K562 (cell line): Measurements from ENCODE around the gene LEPR. TPM values are rescaled to one million over a fixed set of nuclear protein-coding genes. Genes with fewer than 3 reads are reported as not detected.
A peak's percentile ranks its signal among the peaks of the same experiment; 100 is the strongest.

ENCODE experiments used
- BACH1 ChIP-seq: fragments of 200-800 bp; sonication (Bioruptor generic); IDR thresholded peaks from 2 replicates; pipeline ENCODE4 v1.6.1; 2016; ENCODE audit warnings: missing genetic modification characterization, missing compliant biosample characterization
- BRF1 ChIP-seq: IDR thresholded peaks from 3 replicates; pipeline ENCODE4 v1.6.1; 2011; ENCODE audit warnings: borderline replicate concordance, mild to moderate bottlenecking; ENCODE audit not compliant: insufficient read length; ENCODE audit errors: extremely low read depth
- CEBPG ChIP-seq, 3 experiments: fragments of 200-800 bp in 1 of 3; sonication (Bioruptor generic) in 1 of 3; sonication (generic) in 1 of 3; formaldehyde crosslinking in 1 of 3; IDR thresholded peaks in 2 of 3; conservative IDR thresholded peaks in 1 of 3; 2 replicates each; pipeline versions ENCODE4 v1.6.1 to v1.8.0; 2016 to 2022; ENCODE audit warnings: missing compliant biosample characterization in 2 of 3, missing genetic modification characterization in 2 of 3, mild to moderate bottlenecking in 1 of 3, missing genetic modification reagents in 1 of 3
- CREM ChIP-seq: IDR thresholded peaks from 2 replicates; pipeline ENCODE4 v1.6.1; 2014; ENCODE audit warnings: antibody characterized with exemption, low read depth
- HLTF ChIP-seq: fragments of 450-650 bp; IDR thresholded peaks from 2 replicates; pipeline ENCODE4 v1.6.1; 2016
- HNRNPH1 ChIP-seq: fragments of 200-400 bp; formaldehyde crosslinking; optimal IDR thresholded peaks from 2 replicates; pipeline ENCODE3; 2017; ENCODE audit warnings: low read depth, mild to moderate bottlenecking, low read length, moderate library complexity
- RAD21 ChIP-seq, 2 experiments: fragments of 250-450 bp in 1 of 2; fragments of 450-650 bp in 1 of 2; sonication (Bioruptor Pico) in 1 of 2; formaldehyde crosslinking in 1 of 2; IDR thresholded peaks in 1 of 2; conservative IDR thresholded peaks in 1 of 2; 2 replicates each; pipeline versions ENCODE4 v1.4.0 to v1.8.0; 2020 to 2022; ENCODE audit warnings: mild to moderate bottlenecking in 2 of 2, moderate library complexity in 1 of 2
- SP2 ChIP-seq: IDR thresholded peaks from 2 replicates; pipeline ENCODE4 v1.6.1; 2011; ENCODE audit warnings: mild to moderate bottlenecking, low read depth, low read length, moderate library complexity; ENCODE audit not compliant: poor library complexity, severe bottlenecking; ENCODE audit errors: extremely low read depth
- ZBTB7A ChIP-seq: IDR thresholded peaks from 2 replicates; pipeline ENCODE4 v1.6.1; 2011; ENCODE audit warnings: low read depth, mild to moderate bottlenecking, low read length, moderate library complexity, borderline replicate concordance; ENCODE audit not compliant: control insufficient read depth
- ZFP30 ChIP-seq: fragments of 250-450 bp; sonication (Bioruptor Pico); IDR thresholded peaks from 2 replicates; pipeline ENCODE4 v1.8.0; 2022; ENCODE audit warnings: moderate library complexity, mild to moderate bottlenecking, inconsistent platforms, borderline replicate concordance
- ZKSCAN1 ChIP-seq: fragments of 150-350 bp; IDR thresholded peaks from 2 replicates; pipeline ENCODE4 v1.6.1; 2016; ENCODE audit warnings: low read depth, low read length
- polyA plus RNA-seq, 8 experiments: library from polyadenylated mRNA; depleted of rRNA in 4 of 8; stranded (reverse) in 5 of 8; unstranded in 3 of 8; fragments of >200 nt; fragmentation: Nextera tagmentation in 2 of 8; fragmentation: Illumina TruSeq in 1 of 8; extraction: Ambion mirVana in 2 of 8; extraction: Trizol in 1 of 8; gene quantifications; 2 replicates each; pipeline versions ENCODE4 v1.2.1 to v1.2.3, GENCODE V29; 2011 to 2014; ENCODE audit warnings: inconsistent platforms in 1 of 8, missing spikeins in 1 of 8
- total RNA-seq, 7 experiments: library from RNA; depleted of rRNA in 6 of 7; stranded (reverse); fragments of >200 nt in 6 of 7; fragmentation: Illumina TruSeq in 2 of 7; extraction: Trizol in 2 of 7; gene quantifications; 2 replicates each; pipeline versions ENCODE4 v1.2.1 to v1.2.3, GENCODE V29; 2011 to 2021; ENCODE audit warnings: low replicate concordance in 1 of 7
- TF ChIP-seq, protein P1 (sequence below): fragments of 450-650 bp; IDR thresholded peaks from 2 replicates; pipeline ENCODE4 v1.6.1; 2017; ENCODE audit warnings: antibody characterized with exemption, mild to moderate bottlenecking
- TF ChIP-seq, protein P2 (sequence below), 2 experiments: IDR thresholded peaks; 2 replicates each; pipeline ENCODE4 v1.6.1; 2011; ENCODE audit warnings: borderline replicate concordance in 1 of 2, control low read depth in 1 of 2, low read depth in 1 of 2, low read length in 1 of 2, mild to moderate bottlenecking in 1 of 2, mixed read lengths in 1 of 2, moderate library complexity in 1 of 2; ENCODE audit not compliant: insufficient read depth in 1 of 2, insufficient read length in 1 of 2, poor library complexity in 1 of 2, severe bottlenecking in 1 of 2; ENCODE audit errors: extremely low read depth in 1 of 2
- TF ChIP-seq, protein P3 (sequence below): fragments of 450-650 bp; formaldehyde crosslinking; IDR thresholded peaks from 2 replicates; pipeline ENCODE4 v1.4.0; 2020; ENCODE audit warnings: mild to moderate bottlenecking, mixed read lengths
- TF ChIP-seq, protein P4 (sequence below): fragments of 250-450 bp; sonication (Bioruptor Pico); IDR thresholded peaks from 2 replicates; pipeline ENCODE4 v1.5.0; 2021; ENCODE audit warnings: mild to moderate bottlenecking, borderline replicate concordance

The LEPR gene
- total and polyA plus RNA-seq, 9 of the 15 experiments (the other 6 are each of a cell fraction or from before 2014, with no cell fraction given): 12.2 to 111 (median 43.1) TPM

DNA sequence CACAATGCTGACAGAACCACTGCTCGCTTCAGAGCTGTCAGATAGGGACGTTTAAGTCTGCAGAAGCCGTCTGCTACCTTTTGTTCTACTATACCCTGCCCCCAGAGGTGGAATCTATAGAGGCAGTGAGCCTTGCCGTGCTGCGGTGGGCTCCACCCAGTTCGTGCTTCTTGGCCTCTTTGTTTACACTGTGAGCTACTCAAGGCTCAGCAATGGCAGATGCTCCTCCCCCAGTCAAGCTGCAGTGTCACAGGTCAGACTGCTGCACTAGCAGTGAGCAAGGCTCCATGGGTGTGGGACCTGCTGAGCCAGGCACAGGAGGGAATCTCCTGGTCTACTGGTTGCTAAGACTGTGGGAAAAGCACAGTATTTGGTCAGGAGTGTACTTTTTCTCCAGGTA is 47.1 kb downstream of the LEPR start (continued):
- TF ChIP-seq, protein P1, sequence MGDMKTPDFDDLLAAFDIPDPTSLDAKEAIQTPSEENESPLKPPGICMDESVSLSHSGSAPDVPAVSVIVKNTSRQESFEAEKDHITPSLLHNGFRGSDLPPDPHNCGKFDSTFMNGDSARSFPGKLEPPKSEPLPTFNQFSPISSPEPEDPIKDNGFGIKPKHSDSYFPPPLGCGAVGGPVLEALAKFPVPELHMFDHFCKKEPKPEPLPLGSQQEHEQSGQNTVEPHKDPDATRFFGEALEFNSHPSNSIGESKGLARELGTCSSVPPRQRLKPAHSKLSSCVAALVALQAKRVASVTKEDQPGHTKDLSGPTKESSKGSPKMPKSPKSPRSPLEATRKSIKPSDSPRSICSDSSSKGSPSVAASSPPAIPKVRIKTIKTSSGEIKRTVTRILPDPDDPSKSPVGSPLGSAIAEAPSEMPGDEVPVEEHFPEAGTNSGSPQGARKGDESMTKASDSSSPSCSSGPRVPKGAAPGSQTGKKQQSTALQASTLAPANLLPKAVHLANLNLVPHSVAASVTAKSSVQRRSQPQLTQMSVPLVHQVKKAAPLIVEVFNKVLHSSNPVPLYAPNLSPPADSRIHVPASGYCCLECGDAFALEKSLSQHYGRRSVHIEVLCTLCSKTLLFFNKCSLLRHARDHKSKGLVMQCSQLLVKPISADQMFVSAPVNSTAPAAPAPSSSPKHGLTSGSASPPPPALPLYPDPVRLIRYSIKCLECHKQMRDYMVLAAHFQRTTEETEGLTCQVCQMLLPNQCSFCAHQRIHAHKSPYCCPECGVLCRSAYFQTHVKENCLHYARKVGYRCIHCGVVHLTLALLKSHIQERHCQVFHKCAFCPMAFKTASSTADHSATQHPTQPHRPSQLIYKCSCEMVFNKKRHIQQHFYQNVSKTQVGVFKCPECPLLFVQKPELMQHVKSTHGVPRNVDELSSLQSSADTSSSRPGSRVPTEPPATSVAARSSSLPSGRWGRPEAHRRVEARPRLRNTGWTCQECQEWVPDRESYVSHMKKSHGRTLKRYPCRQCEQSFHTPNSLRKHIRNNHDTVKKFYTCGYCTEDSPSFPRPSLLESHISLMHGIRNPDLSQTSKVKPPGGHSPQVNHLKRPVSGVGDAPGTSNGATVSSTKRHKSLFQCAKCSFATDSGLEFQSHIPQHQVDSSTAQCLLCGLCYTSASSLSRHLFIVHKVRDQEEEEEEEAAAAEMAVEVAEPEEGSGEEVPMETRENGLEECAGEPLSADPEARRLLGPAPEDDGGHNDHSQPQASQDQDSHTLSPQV: no peak; the same call in 1 of the 2 replicates
- TF ChIP-seq, protein P2, sequence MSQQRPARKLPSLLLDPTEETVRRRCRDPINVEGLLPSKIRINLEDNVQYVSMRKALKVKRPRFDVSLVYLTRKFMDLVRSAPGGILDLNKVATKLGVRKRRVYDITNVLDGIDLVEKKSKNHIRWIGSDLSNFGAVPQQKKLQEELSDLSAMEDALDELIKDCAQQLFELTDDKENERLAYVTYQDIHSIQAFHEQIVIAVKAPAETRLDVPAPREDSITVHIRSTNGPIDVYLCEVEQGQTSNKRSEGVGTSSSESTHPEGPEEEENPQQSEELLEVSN (IDR thresholded peaks at IDR 0.05; ENCODE audit: borderline replicate concordance in 1 of 2, extremely low read depth in 1 of 2, insufficient read depth in 1 of 2, insufficient read length in 1 of 2, low read depth in 1 of 2, low read length in 1 of 2, poor library complexity in 1 of 2, severe bottlenecking in 1 of 2): peak in 1 of 2 experiments; percentile 36
- TF ChIP-seq ZFP30: no peak
- TF ChIP-seq SP2: no peak
- TF ChIP-seq BRF1: no peak
- TF ChIP-seq CREM: peak; percentile 45; the same call in 1 of the 2 replicates
- TF ChIP-seq CEBPG (CRISPR knock-in tag; IDR thresholded peaks at IDR 0.05): no peak
- TF ChIP-seq CEBPG (tag; conservative IDR thresholded peaks at IDR 0.05 in 1 of 2, IDR thresholded peaks at IDR 0.05 in 1 of 2): no peak
- TF ChIP-seq HNRNPH1: no peak
- no peak for TF ChIP-seq ZKSCAN1
- TF ChIP-seq, protein P3, sequence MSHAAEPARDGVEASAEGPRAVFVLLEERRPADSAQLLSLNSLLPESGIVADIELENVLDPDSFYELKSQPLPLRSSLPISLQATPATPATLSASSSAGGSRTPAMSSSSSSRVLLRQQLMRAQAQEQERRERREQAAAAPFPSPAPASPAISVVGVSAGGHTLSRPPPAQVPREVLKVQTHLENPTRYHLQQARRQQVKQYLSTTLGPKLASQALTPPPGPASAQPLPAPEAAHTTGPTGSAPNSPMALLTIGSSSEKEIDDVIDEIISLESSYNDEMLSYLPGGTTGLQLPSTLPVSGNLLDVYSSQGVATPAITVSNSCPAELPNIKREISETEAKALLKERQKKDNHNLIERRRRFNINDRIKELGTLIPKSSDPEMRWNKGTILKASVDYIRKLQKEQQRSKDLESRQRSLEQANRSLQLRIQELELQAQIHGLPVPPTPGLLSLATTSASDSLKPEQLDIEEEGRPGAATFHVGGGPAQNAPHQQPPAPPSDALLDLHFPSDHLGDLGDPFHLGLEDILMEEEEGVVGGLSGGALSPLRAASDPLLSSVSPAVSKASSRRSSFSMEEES (CRISPR knock-in tag): no peak
- no peak for TF ChIP-seq BACH1 (tag)
- TF ChIP-seq RAD21 (CRISPR knock-in tag; conservative IDR thresholded peaks at IDR 0.05 in 1 of 2, IDR thresholded peaks at IDR 0.05 in 1 of 2): peak in 1 of 2 experiments; percentile 42; a peak in 2 of 4 replicates
- no peak for TF ChIP-seq HLTF
- peak; percentile 44; the same call in 1 of the 2 replicates for TF ChIP-seq ZBTB7A
- TF ChIP-seq, protein P4, sequence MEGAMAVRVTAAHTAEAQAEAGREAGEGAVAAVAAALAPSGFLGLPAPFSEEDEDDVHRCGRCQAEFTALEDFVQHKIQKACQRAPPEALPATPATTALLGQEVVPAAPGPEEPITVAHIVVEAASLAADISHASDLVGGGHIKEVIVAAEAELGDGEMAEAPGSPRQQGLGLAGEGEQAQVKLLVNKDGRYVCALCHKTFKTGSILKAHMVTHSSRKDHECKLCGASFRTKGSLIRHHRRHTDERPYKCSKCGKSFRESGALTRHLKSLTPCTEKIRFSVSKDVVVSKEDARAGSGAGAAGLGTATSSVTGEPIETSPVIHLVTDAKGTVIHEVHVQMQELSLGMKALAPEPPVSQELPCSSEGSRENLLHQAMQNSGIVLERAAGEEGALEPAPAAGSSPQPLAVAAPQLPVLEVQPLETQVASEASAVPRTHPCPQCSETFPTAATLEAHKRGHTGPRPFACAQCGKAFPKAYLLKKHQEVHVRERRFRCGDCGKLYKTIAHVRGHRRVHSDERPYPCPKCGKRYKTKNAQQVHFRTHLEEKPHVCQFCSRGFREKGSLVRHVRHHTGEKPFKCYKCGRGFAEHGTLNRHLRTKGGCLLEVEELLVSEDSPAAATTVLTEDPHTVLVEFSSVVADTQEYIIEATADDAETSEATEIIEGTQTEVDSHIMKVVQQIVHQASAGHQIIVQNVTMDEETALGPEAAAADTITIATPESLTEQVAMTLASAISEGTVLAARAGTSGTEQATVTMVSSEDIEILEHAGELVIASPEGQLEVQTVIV (CRISPR knock-in tag): no peak
